HG03457 (cell line): ENCODE measurements around the gene RBM19.
"Not testable (repeated sequence)": the region's sequence is repeated elsewhere in the genome, so short reads cannot be mapped to it uniquely, and the experiment has no call there.

Experiments used
- ATAC-seq: cut with Tn5 transposase; IDR thresholded peaks from one replicate; pipeline ENCODE4 v1.9.1; 2021; ENCODE audit warnings: moderate number of reproducible peaks; ENCODE audit not compliant: unreplicated experiment

Gene RBM19

GRCh38 chr12:113815031-113815430 lies 151.1 kb downstream of the RBM19 start:
- ATAC-seq: no peak

- ATAC-seq: no peak
These were observed 152.9 kb downstream of the RBM19 start for GRCh38 chr12:113813229-113813541.

DNA sequence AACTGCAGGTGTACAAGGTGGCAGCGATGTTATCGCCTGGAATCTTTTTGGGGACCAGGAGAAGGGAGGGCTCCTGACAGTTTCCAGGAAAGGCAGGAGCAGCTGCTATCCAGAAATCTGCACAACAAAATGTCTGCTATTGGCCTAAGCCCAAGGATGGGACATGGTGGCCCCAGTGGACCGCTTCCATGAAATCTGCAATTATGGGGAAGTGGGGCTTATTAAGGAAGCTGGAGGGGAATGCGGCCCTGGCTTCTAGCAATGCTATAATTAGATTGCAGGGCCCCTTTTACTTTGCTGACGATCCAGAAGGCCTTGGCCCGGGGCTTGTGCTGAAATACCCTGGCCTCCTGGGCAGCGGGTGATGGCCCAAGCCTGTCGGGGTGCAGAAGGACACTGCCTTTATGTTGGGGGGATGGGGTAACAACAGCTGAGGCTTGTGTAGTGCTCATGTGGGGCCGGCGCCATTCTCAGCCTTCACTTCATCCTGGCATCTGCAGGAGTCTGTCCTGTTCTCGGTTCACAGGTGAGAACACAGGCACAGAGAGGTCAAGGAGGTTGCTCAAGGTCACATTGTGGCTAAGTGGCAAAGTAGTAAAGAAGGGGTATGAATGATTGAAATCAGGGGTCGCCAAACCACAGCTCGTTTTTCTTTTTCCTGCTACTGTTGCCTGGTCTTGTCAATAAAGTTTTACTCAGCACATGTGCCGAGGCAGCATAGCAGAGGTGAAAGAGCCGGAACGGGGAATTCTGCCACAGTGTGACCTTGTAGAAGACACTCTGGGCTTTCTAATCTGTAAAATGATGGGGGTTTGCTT lies 153.5 kb downstream of the RBM19 start:
- no peak for ATAC-seq

GRCh38 chr12:113809462-113810220 lies 156.5 kb downstream of the RBM19 start:
- ATAC-seq: not testable (repeated sequence)

DNA sequence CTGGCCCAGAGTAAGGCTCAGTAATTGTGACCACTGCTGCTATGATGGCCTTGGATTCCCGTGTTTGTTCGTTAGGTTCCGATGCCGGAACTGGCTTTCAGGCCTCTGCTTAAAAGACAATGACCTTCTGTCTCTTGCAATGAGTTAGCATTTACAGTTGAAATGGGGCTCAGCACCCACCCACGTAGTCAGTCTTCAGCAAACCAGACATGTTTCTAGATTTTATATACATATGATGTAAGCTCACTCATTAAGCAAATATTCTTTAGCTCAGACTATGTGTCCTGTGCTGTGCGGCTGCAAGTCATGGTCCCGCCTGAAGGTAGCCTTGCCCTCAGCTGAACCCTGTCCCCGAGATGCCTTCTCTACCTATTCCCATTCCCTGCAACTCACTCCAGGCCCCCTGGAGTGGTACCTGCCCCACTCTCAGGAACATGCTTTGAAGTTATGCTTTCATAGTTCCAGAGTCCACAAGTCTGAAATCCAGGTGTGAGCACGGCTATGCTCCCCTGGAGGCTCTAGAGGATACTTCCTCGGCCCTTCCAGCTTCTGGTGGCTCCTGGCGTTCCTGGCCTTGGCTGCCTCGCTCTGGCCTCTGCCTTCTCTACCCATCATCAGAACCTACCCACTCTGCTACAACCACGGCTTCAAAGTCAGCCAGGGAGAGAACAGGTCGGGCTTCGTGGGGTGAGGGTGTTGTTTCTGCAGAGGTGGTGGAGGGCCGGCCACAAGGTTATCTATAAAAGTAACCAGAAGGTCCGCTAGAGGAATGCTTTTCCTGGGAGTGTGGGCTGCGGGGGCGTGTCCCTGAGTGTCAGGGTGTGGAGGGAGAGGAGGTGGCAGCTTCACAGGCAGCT lies 157.8 kb downstream of the RBM19 start:
- ATAC-seq: no peak

DNA sequence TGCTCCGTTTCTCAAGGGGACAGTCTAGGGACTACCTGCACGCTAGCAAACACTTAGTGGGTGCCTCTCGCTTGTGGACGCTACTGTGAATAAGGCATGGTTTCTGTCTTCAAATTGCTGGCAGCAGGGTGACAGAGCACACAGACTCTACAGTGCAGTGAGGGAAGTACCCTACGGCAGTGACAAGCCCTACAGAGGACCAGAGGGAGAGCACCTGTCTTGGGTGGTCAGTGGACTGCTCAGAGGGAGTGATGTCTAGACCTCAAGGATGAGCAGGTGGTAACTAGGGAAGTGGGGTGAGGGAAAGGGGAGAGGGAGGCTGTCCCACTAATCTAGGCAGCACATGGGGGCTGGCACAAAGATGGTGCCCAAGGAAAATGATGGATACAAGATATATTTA lies 160.5 kb downstream of the RBM19 start:
- ATAC-seq: no peak

DNA sequence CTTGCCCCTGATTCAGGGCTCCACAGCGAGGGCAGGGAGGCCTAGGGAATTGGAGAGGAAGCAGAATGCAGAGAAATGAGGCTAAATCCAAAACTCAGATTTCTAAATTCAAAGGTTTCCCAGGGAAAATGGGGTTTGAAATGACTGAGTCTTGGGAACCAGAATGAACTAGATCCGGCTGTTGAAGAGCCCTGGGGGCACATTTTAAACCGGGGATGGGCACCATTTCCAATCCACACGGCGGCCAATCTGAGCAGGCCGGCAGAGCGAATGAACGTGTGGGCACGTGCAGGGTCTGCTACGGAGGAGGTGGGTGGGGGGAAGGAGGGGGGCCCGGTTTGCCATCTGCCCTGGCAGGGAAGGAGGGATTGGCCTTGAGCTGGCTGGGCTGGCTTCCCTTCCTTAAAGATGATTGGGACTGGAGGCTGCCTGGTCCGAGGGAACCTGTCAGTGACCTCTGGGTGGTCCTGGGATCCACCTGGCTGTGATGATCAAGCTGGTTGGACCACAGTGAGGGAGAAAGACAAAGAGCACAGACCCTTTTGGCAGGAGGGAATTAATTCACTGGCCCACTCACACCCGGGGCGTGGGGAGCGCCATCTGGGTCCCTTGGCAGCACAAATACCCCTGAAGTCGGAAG lies 161.0 kb downstream of the RBM19 start:
- ATAC-seq: no peak

DNA sequence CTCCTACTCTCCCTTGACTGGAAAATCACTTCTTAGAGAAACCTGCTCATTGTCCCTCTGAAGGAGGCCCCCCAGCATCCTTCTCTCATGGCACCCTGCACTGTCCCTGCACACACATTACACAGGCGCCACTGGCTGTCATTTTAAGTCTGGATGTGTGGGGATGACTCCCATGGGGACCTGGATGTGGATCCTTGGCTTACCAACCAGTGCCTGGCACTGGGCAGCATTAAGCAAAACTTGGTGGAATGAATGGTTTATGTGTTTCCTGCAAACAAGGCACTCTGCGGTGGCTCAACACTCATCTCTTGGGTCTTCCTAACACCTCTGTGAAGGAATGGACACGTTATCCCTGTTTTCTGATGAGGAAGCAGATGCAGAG lies 162.4 kb downstream of the RBM19 start:
- no peak for ATAC-seq

DNA sequence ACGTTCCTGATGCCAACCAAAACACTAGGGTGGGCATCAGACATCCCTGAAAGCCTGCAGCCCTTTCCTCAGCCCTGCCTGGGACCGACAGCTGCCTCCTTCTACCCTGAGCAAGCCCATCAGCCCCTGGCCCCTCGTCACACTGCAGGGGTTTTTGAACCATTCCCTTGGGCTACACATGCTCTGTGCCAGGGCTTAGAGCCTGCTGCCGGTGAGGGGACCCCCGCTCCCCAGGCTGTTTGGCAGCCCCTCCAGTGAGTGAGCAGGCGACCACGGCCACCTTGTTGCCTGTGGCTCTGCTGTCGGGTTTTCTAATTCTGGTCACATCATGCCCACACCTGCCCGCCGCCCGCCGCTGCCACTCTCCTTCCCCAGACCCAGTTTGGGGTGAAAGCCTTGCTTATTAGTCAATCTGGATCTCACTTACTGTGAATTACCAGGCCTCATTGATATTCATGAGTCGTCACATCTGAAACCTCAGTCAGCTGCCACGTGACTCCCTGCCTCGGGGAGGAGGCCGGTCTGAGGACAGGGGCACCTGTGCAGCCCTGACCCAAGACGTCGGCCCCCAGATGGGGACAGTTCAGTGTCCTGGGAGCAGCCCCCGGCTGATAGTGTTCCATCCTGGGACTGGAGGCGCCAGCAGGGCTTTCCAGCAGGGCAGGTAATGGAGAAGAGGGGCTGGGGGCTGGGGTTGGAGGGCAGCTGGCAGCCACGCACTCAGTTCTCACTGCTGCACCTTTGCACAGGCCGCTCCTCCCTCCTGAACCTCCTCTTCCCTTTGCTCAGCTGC lies 163.0 kb downstream of the RBM19 start:
- ATAC-seq: no peak

GRCh38 chr12:113802000-113802749 lies 163.9 kb downstream of the RBM19 start:
- ATAC-seq: no peak

- no peak for ATAC-seq
These were observed 165.9 kb downstream of the RBM19 start for GRCh38 chr12:113800201-113800600.

DNA sequence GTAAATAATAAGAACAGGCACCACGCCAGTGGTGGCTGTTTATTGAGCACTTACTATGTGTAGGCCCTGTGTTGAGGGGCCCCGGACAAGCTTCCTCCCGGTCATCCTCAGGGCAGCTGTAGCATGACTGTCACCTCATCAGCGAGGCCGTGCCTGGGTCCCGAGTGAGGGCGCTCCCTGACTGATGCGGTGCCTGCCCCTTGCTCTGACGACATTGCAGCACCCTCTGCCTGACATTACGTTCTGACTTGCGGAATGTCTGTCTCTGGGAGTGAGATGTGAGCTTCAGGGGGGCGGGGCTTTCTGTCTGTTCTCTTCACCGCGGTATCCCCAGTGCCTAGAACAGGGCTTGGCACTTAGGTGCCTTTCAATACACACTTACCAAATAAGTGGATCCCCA lies 167.6 kb downstream of the RBM19 start:
- no peak for ATAC-seq

- no peak for ATAC-seq
These were observed 168.6 kb downstream of the RBM19 start for GRCh38 chr12:113797535-113797868.

DNA sequence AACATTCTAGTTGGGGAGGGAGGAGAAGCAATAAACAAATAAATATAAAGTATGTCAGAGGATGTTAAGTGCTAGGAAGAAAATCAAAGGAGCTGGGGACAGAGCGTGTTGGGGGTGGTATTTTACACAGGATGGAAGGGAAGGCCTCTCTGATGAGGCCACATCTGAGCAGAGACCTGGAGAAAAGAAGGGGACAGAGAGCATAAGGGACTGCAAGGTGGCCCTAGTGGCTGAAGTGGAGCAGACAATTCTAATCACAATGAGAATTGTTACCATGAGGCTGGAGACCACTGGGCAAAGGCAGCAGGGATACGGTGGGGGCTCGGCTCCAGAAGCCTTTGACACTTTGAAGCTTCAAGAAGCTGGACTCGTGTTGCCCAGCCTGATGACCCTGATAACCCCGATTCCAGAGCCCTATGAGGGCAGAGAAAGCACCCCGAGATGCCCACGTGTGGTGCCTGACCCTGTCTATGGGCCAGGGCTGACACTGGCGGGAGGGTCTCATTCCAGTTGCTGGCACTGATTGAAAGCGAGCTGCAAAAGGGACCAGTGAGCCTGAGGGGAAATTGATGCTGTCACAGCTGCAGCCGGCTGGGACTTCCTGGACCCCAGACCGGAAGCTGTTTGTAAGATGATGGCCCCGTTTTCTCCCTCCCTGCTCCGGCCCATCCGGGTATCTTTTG lies 169.1 kb downstream of the RBM19 start:
- ATAC-seq: no peak

GRCh38 chr12:113796066-113796827 lies 169.9 kb downstream of the RBM19 start:
- ATAC-seq: no peak

DNA sequence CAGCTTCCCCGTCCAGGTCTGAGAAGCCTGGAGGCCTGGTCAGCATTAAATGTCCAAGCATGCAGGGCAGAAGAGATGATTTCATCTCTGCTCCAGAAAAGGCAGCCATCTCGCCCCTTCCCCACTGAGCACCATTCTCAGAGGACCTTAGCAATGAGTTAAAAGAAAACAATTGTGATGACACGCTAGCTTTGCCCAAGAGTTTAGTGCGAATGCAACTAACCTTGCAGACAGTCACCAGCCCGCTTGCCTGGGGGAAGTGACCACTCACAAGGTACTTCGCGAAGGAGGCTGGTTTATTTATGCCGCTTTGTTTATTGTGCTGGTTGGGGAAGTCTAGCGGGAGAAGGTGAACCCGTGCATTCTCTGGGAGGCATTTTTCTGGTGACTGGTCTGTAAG lies 170.7 kb downstream of the RBM19 start:
- no peak for ATAC-seq

GRCh38 chr12:113794774-113795173 lies 171.4 kb downstream of the RBM19 start:
- no peak for ATAC-seq

DNA sequence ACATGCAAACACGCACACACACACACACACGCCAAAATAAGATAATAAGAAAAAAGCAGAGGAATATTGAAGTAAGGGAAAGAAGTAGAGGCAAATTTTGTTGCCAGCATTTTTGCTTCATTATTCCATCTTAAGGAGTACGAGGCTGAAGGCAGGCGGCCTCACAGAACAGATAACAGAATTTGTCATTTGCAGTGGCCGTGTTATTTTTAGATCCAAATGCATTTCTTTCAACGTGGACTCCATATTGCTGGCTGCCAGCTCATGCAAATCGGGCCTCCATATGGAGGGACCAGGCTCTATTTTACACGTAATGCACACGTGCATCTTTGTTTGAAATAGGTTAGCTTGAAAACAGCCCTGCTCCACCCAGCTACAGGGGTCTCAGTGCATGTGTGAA lies 172.9 kb downstream of the RBM19 start:
- no peak for ATAC-seq
